HG02973 (cell line): Measurements from ENCODE around the gene GPX4.

ENCODE experiments used
- ATAC-seq: cut with Tn5 transposase; IDR thresholded peaks from one replicate; pipeline ENCODE4 v1.9.1; 2021; ENCODE audit warnings: moderate library complexity; ENCODE audit not compliant: unreplicated experiment

The GPX4 gene

GRCh38 chr19:1102407-1103131 lies 1.2 kb upstream of the GPX4 start:
- ATAC-seq, result no peak

- no peak for ATAC-seq
Observed at GRCh38 chr19:1103132-1103707, 574 bp upstream of the GPX4 start.

- ATAC-seq, result peak; percentile 29
Observed at GRCh38 chr19:1104311-1105007, 665 bp downstream of the GPX4 start.

GRCh38 chr19:1105008-1105872 lies 1.4 kb downstream of the GPX4 start:
- no peak for ATAC-seq

GRCh38 chr19:1105873-1106840 lies 2.4 kb downstream of the GPX4 start:
- ATAC-seq, result no peak

- ATAC-seq, result no peak
Observed at GRCh38 chr19:1106841-1107660, 3.3 kb downstream of the GPX4 start.

- no peak for ATAC-seq
Observed at GRCh38 chr19:1107661-1108261, 4.0 kb downstream of the GPX4 start.

GRCh38 chr19:1108291-1109031 lies 4.7 kb downstream of the GPX4 start:
- no peak for ATAC-seq

- ATAC-seq, result no peak
Observed at GRCh38 chr19:1109032-1109551, 5.3 kb downstream of the GPX4 start.

- no peak for ATAC-seq
Observed at GRCh38 chr19:1109697-1110671, 6.2 kb downstream of the GPX4 start.

GRCh38 chr19:1110809-1111640 lies 7.2 kb downstream of the GPX4 start:
- ATAC-seq, result no peak

GRCh38 chr19:1111641-1112267 lies 8.0 kb downstream of the GPX4 start:
- ATAC-seq, result no peak

GRCh38 chr19:1112268-1113029 lies 8.7 kb downstream of the GPX4 start:
- no peak for ATAC-seq
